DOHH2 (cell line): ENCODE measurements around the gene SNCB.
A peak's percentile ranks its signal among the peaks of the same experiment; 100 is the strongest.

Experiments used
- H3F3A ChIP-seq: fragments of 200-600 bp; sonication (generic), shearing (Covaris generic); 2 replicates; pipeline ENCODE4 v1.6.0; 2016; ENCODE audit warnings: antibody characterized with exemption, mild to moderate bottlenecking; ENCODE audit not compliant: control insufficient read depth, insufficient read depth
- H3K27ac ChIP-seq: fragments of 200-600 bp; sonication (generic); 2 replicates; pipeline ENCODE4 v1.5.1; 2014; ENCODE audit warnings: low read depth, mild to moderate bottlenecking, low read length, moderate library complexity
- H3K27me3 ChIP-seq: fragments of 200-600 bp; sonication (generic); 2 replicates; pipeline ENCODE4 v1.6.1; 2014; ENCODE audit warnings: mild to moderate bottlenecking, low read length, mixed read lengths; ENCODE audit not compliant: control insufficient read depth
- H3K36me3 ChIP-seq: fragments of 200-600 bp; sonication (generic); 2 replicates; pipeline ENCODE4 v1.6.1; 2014; ENCODE audit warnings: mild to moderate bottlenecking, low read length, moderate library complexity, mixed read lengths; ENCODE audit not compliant: control insufficient read depth
- H3K4me1 ChIP-seq: fragments of 200-600 bp; sonication (generic); 2 replicates; pipeline ENCODE4 v1.6.1; 2014; ENCODE audit warnings: mild to moderate bottlenecking, low read length, mixed read lengths; ENCODE audit not compliant: control insufficient read depth
- H3K4me2 ChIP-seq: fragments of 200-600 bp; sonication (generic); 2 replicates; pipeline ENCODE4 v1.6.0; 2014; ENCODE audit warnings: mild to moderate bottlenecking, low read length, moderate library complexity
- H3K4me3 ChIP-seq: fragments of 200-600 bp; sonication (generic); 2 replicates; pipeline ENCODE4 v1.5.1; 2014; ENCODE audit warnings: mild to moderate bottlenecking, low read length, mixed read lengths
- H3K79me2 ChIP-seq: fragments of 200-600 bp; sonication (generic); 2 replicates; pipeline ENCODE4 v1.6.1; 2014; ENCODE audit warnings: mild to moderate bottlenecking, low read length, mixed read lengths; ENCODE audit not compliant: control insufficient read depth
- H3K9me2 ChIP-seq: fragments of 200-600 bp; sonication (generic); replicated peaks from 2 replicates; pipeline ENCODE4 v1.6.1; 2014; ENCODE audit warnings: mild to moderate bottlenecking, low read length, mixed read lengths; ENCODE audit not compliant: control insufficient read depth
- H3K9me3 ChIP-seq: fragments of 200-600 bp; sonication (generic); 2 replicates; pipeline ENCODE4 v1.6.1; 2014; ENCODE audit warnings: antibody characterized with exemption, low read length, mixed read lengths; ENCODE audit not compliant: control insufficient read depth, insufficient read depth
- H4K20me1 ChIP-seq: fragments of 200-600 bp; sonication (generic); 2 replicates; pipeline ENCODE4 v1.6.0; 2014; ENCODE audit warnings: low read depth, mild to moderate bottlenecking, antibody characterized with exemption, low read length, moderate library complexity; ENCODE audit not compliant: control insufficient read depth, insufficient read depth
- EZH2phosphoT487 ChIP-seq: fragments of 200-600 bp; sonication (generic); IDR thresholded peaks from 2 replicates; pipeline ENCODE4 v1.6.1; 2017; ENCODE audit warnings: borderline replicate concordance, mild to moderate bottlenecking, antibody characterized with exemption, low read length, moderate library complexity, mixed read lengths
- TF ChIP-seq, protein P1 (sequence below): fragments of 200-600 bp; sonication (generic); IDR thresholded peaks from one replicate; pipeline ENCODE4 v1.5.1; 2014; ENCODE audit warnings: antibody characterized with exemption, mild to moderate bottlenecking, low read depth, low read length; ENCODE audit not compliant: poor library complexity, severe bottlenecking

Gene SNCB

DNA sequence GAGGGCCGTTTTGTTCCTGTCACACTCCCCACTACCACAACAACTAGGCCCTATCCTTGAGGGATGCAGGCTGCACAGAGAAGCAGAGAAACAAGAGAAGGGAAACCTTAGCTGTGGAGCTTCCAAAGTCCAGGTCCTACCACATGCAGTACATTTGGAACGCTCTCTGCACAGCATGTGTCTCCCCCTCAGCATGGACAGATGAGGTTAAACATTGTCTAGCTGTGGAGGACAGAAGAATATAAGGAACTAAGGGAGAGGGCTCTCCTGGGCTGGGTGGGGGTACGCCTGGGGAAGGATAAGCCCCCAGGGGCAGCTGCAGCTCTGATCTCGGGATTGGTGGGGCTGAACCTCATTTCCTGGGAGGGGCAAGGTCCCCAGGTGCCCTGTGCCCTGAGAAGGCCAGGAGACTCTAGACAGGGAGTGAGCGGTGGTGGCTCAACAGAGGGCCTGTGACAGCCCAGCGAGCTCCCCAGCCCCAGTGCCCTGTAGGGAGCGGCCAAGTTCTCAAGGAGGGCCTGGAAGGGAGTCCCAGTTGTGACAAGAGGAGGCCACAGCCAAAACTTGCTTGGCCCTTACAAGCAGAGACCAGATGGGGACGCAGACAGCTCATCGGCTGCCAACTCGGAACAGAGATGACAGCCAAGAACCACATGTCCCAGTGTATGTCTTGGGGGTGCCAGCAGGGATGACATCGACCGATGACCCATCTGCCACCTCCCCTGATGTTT lies 47.0 kb upstream of the SNCB start:
- H3K9me2 ChIP-seq: no peaks in the 10 kb centered on the region
- H3K79me2 ChIP-seq: no peaks in the 10 kb centered on the region
- H3K4me3 ChIP-seq: no peak overlapping the region
- H3K36me3 ChIP-seq: no peaks in the 10 kb centered on the region
- no peak overlapping the region for H3K4me2 ChIP-seq
- TF ChIP-seq, protein P1, sequence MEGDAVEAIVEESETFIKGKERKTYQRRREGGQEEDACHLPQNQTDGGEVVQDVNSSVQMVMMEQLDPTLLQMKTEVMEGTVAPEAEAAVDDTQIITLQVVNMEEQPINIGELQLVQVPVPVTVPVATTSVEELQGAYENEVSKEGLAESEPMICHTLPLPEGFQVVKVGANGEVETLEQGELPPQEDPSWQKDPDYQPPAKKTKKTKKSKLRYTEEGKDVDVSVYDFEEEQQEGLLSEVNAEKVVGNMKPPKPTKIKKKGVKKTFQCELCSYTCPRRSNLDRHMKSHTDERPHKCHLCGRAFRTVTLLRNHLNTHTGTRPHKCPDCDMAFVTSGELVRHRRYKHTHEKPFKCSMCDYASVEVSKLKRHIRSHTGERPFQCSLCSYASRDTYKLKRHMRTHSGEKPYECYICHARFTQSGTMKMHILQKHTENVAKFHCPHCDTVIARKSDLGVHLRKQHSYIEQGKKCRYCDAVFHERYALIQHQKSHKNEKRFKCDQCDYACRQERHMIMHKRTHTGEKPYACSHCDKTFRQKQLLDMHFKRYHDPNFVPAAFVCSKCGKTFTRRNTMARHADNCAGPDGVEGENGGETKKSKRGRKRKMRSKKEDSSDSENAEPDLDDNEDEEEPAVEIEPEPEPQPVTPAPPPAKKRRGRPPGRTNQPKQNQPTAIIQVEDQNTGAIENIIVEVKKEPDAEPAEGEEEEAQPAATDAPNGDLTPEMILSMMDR: no peak
- TF ChIP-seq EZH2phosphoT487: no peak
- H3K27ac ChIP-seq: no peak overlapping the region
- H4K20me1 ChIP-seq: no peaks in the 10 kb centered on the region; the same call in 1 of the 2 replicates
- H3F3A ChIP-seq: no peaks in the 10 kb centered on the region
- H3K9me3 ChIP-seq: no peaks in the 10 kb centered on the region
- H3K27me3 ChIP-seq: peaks cover 3% of the 10 kb centered on the region; the same call in 1 of the 2 replicates
- no peaks in the 10 kb centered on the region for H3K4me1 ChIP-seq

DNA sequence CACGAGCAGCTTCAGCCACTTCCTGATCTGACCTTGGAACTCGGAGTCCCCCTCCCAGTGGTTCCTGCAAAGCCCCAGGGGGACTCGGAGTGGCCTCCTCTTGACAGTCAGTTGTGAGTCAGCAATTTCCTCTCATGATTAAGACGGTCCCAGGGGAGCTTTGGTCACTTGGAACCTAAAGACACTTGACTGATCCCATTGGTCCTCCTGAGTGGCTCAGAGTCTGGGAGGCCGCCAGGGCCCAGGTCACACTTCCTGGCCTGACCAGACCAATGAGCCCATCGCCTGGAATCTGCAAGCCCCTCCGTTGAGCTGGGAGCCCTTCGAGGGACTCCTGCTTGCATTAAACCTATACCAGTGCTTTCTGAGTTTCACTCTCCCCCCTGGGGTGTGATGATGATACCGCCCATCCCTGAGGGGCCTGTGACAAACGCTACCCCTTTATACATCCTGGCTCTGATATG lies 46.1 kb upstream of the SNCB start:
- no peaks in the 10 kb centered on the region for H3K4me1 ChIP-seq
- H3K4me2 ChIP-seq: no peak overlapping the region
- H3K9me2 ChIP-seq: no peaks in the 10 kb centered on the region
- H3K27ac ChIP-seq: no peak overlapping the region
- TF ChIP-seq EZH2phosphoT487: no peak
- TF ChIP-seq, protein P1: no peak
- no peaks in the 10 kb centered on the region for H3K36me3 ChIP-seq
- H3K27me3 ChIP-seq: peaks cover 2% of the 10 kb centered on the region; the same call in 1 of the 2 replicates
- H3K4me3 ChIP-seq: no peak overlapping the region
- no peaks in the 10 kb centered on the region for H3K9me3 ChIP-seq
- no peaks in the 10 kb centered on the region for H3K79me2 ChIP-seq
- H4K20me1 ChIP-seq: no peaks in the 10 kb centered on the region; the same call in 1 of the 2 replicates
- H3F3A ChIP-seq: no peaks in the 10 kb centered on the region

DNA sequence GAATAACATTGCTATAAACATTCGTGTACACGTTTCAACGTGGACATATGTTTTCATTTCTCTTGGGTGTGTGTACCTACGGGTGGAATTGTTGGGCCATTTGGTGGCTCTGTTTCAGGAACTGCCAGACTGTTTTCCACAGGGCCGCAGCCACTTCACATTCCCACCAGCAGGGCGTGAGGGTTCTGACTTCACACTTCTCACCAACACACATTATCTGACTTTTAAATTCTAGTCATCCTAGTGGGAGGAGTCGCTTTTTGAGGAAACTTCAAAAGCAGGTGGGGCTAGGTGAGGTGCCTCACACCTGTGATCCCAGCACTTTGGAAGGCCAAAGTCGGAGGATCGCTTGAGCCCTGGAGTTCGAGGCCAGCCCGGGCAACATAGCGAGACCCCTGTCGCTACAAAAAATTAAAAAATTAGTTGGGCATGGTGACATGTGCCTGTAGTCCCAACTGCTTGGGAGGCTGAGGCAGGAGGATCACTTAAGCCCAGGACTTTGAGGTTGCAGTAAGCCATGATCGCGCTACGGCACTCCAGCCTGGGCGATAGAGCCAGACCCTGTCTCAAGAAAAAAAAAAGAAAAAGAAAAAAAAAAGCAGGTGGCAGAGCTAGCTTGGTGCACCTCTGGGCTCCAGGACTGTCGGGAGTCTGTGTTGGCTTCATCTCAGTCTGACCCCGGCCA lies 45.5 kb upstream of the SNCB start:
- Histone ChIP-seq H3K36me3 (no peaks in the 10 kb centered on the region), H3K9me3 (no peaks in the 10 kb centered on the region), H4K20me1 (no peaks in the 10 kb centered on the region; the same call in 1 of the 2 replicates), H3K27me3 (peaks cover 2% of the 10 kb centered on the region; the same call in 1 of the 2 replicates), H3K9me2 (no peaks in the 10 kb centered on the region), H3K4me3 (no peak overlapping the region), H3K4me2 (no peak overlapping the region), H3K4me1 (no peaks in the 10 kb centered on the region), H3K79me2 (no peaks in the 10 kb centered on the region), H3F3A (no peaks in the 10 kb centered on the region), H3K27ac (no peak overlapping the region)
- TF ChIP-seq, protein P1: peak; percentile 27
- no peak for TF ChIP-seq EZH2phosphoT487
